MM.1S (cell line): Measurements from ENCODE around the gene SET.

Source experiments
- DNase-seq: peaks from one replicate; pipeline ENCODE4 v3.0.0-alpha.2; 2015
- H2AFZ ChIP-seq: fragments of 300-600 bp; sonication (generic); 2 replicates; pipeline ENCODE4 v1.6.0; 2016; ENCODE audit warnings: antibody characterized with exemption, low read length
- H3F3A ChIP-seq: fragments of 300-600 bp; sonication (generic); 2 replicates; pipeline ENCODE4 v1.6.1; 2016; ENCODE audit warnings: mild to moderate bottlenecking, antibody characterized with exemption, low read length, moderate library complexity, mixed read lengths; ENCODE audit not compliant: insufficient read depth
- H3K27ac ChIP-seq: fragments of 300-600 bp; sonication (generic); 2 replicates; pipeline ENCODE4 v1.5.1; 2016; ENCODE audit warnings: mild to moderate bottlenecking, low read length
- H3K27me3 ChIP-seq: fragments of 300-600 bp; sonication (generic); replicated peaks from 2 replicates; pipeline ENCODE4 v1.6.0; 2016; ENCODE audit warnings: low read length; ENCODE audit not compliant: insufficient read depth
- H3K36me3 ChIP-seq: fragments of 300-600 bp; sonication (generic); replicated peaks from 2 replicates; pipeline ENCODE4 v1.6.1; 2016; ENCODE audit warnings: mild to moderate bottlenecking, low read length, mixed read lengths; ENCODE audit not compliant: insufficient read depth
- H3K4me1 ChIP-seq: fragments of 300-600 bp; sonication (generic); 2 replicates; pipeline ENCODE4 v1.6.1; 2016; ENCODE audit warnings: low read length, mixed read lengths
- H3K4me2 ChIP-seq: fragments of 300-600 bp; sonication (generic); 2 replicates; pipeline ENCODE4 v1.6.0; 2016; ENCODE audit warnings: low read depth, low read length
- H3K4me3 ChIP-seq: fragments of 300-600 bp; sonication (generic); 2 replicates; pipeline ENCODE4 v1.5.1; 2016; ENCODE audit warnings: low read length, mixed read lengths
- H3K79me2 ChIP-seq: fragments of 300-600 bp; sonication (generic); 2 replicates; pipeline ENCODE4 v1.6.1; 2016; ENCODE audit warnings: mixed run types, low read length, mixed read lengths
- H3K9ac ChIP-seq: fragments of 300-600 bp; sonication (generic); 2 replicates; pipeline ENCODE4 v1.6.1; 2016; ENCODE audit warnings: low read length, mixed read lengths
- H3K9me2 ChIP-seq: fragments of 300-600 bp; sonication (generic); replicated peaks from 2 replicates; pipeline ENCODE4 v1.6.1; 2016; ENCODE audit warnings: mild to moderate bottlenecking, low read length, mixed read lengths; ENCODE audit not compliant: insufficient read depth
- H3K9me3 ChIP-seq: fragments of 300-600 bp; sonication (generic); replicated peaks from 2 replicates; pipeline ENCODE4 v1.6.1; 2016; ENCODE audit warnings: mild to moderate bottlenecking, low read length, mixed read lengths; ENCODE audit not compliant: insufficient read depth
- H4K20me1 ChIP-seq: fragments of 300-600 bp; sonication (generic); 2 replicates; pipeline ENCODE4 v1.6.1; 2016; ENCODE audit warnings: mild to moderate bottlenecking, low read length, moderate library complexity, mixed read lengths; ENCODE audit not compliant: insufficient read depth
- EZH2 ChIP-seq: fragments of 300-600 bp; sonication (generic); optimal IDR thresholded peaks from 2 replicates; pipeline ENCODE3; 2017; ENCODE audit warnings: low read depth, mild to moderate bottlenecking, antibody characterized with exemption, low read length, mixed read lengths
- EZH2phosphoT487 ChIP-seq: fragments of 300-600 bp; sonication (generic); IDR thresholded peaks from 2 replicates; pipeline ENCODE4 v1.6.1; 2018; ENCODE audit warnings: antibody characterized with exemption, low read length
- TF ChIP-seq, protein P1 (sequence below): fragments of 300-600 bp; sonication (generic); IDR thresholded peaks from 2 replicates; pipeline ENCODE4 v1.5.1; 2016; ENCODE audit warnings: antibody characterized with exemption, low read length, mixed read lengths

The SET gene

DNA sequence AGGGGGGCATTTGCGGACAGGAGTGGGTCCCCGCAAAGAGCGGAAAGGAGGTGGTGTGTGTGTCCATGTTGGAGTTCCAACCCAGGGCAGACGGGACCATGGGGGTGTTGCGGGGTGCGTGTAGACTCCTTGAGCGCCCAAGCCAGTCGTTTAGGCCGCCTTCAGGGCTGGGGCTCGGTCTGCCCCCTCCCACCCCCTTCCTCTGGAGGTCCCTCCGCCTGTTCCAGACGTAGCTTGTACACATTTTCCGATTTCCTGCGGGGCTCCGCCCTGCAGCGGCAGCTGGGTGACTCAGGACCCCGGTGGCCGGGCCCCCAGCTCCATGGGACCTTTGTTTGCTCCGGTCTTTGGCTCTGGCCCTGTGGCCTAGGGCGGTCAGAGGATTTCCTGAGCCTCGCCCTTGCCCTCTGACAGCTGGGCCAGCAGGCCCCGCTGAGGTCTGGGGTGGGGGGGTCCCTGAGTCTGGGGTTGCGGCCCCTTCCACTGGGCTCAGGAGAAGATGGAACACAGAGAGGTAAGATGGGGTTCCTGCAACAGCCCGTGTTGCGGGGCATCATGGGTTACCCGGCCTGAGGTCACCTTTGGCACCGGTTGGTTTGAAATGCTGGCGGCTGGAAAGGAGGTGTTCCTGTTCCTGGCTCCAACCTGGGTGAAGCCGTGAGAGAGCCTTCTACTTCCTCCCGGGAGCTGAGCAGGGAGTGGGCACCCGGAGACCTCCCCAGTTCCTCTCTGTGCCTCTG, 14.8 kb downstream of the SET start:
- Histone ChIP-seq H2AFZ (no peak overlapping the region), H3K9me2 (no peaks in the 10 kb centered on the region), H3K79me2 (no peaks in the 10 kb centered on the region), H3F3A (no peaks in the 10 kb centered on the region; the same call in 1 of the 2 replicates), H3K4me2 (no peak overlapping the region), H3K4me3 (no peak overlapping the region), H3K27me3 (no peaks in the 10 kb centered on the region), H3K27ac (no peak overlapping the region), H4K20me1 (no peaks in the 10 kb centered on the region), H3K9ac (no peak overlapping the region), H3K9me3 (no peaks in the 10 kb centered on the region), H3K36me3 (no peaks in the 10 kb centered on the region), H3K4me1 (no peaks in the 10 kb centered on the region)
- TF ChIP-seq EZH2 (no peak), EZH2phosphoT487 (no peak)
- TF ChIP-seq, protein P1, sequence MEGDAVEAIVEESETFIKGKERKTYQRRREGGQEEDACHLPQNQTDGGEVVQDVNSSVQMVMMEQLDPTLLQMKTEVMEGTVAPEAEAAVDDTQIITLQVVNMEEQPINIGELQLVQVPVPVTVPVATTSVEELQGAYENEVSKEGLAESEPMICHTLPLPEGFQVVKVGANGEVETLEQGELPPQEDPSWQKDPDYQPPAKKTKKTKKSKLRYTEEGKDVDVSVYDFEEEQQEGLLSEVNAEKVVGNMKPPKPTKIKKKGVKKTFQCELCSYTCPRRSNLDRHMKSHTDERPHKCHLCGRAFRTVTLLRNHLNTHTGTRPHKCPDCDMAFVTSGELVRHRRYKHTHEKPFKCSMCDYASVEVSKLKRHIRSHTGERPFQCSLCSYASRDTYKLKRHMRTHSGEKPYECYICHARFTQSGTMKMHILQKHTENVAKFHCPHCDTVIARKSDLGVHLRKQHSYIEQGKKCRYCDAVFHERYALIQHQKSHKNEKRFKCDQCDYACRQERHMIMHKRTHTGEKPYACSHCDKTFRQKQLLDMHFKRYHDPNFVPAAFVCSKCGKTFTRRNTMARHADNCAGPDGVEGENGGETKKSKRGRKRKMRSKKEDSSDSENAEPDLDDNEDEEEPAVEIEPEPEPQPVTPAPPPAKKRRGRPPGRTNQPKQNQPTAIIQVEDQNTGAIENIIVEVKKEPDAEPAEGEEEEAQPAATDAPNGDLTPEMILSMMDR, result no peak
- no peak for DNase-seq

DNA sequence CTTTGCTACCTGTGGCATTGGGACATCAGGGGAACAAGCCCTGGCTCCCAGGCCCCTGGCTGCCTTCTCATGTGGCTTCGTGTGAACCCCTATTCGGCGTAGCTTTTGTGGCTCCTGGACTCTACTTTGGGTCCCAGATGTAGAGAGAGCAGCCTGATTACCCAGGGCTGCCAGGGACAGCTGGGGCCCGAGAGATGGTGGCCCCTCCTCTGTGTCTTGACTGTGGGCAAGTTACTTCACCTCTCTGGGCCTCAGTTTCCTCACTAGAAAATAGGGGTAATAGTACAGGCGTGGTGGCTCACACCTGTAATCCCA, 15.3 kb downstream of the SET start:
- H3K4me1 ChIP-seq, result no peaks in the 10 kb centered on the region
- H3K79me2 ChIP-seq, result no peaks in the 10 kb centered on the region
- no peaks in the 10 kb centered on the region for H4K20me1 ChIP-seq
- TF ChIP-seq, protein P1, result no peak
- TF ChIP-seq EZH2 (no peak), EZH2phosphoT487 (no peak)
- DNase-seq, result no peak
- no peaks in the 10 kb centered on the region for H3K27me3 ChIP-seq
- no peaks in the 10 kb centered on the region; the same call in 1 of the 2 replicates for H3F3A ChIP-seq
- no peaks in the 10 kb centered on the region for H3K9me2 ChIP-seq
- no peaks in the 10 kb centered on the region for H3K9me3 ChIP-seq
- no peak overlapping the region for H3K4me2 ChIP-seq
- no peaks in the 10 kb centered on the region for H3K36me3 ChIP-seq
- H3K4me3 ChIP-seq, result no peak overlapping the region
- H3K9ac ChIP-seq, result no peak overlapping the region
- H2AFZ ChIP-seq, result no peak overlapping the region
- H3K27ac ChIP-seq, result no peak overlapping the region

DNA sequence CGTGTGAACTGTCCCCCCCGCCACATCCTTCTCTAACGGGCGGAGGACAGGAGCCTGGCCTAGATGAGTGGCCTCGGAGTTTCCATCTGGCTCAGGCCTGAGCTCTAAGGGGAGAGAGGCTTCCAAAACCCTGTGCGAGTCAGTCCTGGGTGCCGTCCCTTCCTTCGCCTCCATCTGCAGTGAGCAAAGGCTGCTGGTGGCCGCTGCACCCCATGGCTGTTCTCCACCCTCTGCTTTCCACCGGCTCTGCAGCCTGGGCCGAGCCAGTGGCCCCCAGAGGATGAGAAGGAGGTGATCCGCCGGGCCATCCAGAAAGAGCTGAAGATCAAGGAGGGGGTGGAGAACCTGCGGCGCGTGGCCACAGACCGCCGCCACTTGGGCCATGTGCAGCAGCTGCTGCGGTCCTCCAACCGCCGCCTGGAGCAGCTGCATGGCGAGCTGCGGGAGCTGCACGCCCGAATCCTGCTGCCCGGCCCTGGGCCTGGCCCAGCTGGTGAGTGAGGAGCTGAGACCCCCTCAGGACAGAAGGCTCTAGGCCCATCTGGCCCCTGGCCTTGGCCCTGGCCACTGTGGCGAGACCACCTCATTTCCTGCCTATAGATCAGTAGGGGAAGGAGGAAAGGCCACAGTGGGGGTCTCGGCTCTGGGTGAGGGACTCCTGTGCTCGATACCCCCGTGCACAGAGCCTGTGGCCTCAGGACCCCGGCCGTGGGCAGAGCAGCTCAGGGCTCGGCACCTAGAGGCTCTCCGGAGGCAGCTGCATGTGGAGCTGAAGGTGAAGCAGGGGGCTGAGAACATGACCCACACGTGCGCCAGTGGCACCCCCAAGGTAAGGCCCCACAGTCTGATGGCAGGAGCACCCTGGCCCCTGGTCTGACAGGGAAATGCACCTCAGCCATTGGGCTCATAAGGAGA, 16.3 kb downstream of the SET start:
- H3K4me3 ChIP-seq, result no peak overlapping the region
- no peak overlapping the region for H3K9ac ChIP-seq
- H4K20me1 ChIP-seq, result no peaks in the 10 kb centered on the region
- no peaks in the 10 kb centered on the region for H3F3A ChIP-seq
- no peaks in the 10 kb centered on the region for H3K4me1 ChIP-seq
- H3K79me2 ChIP-seq, result no peaks in the 10 kb centered on the region
- TF ChIP-seq EZH2, result no peak
- no peak for TF ChIP-seq EZH2phosphoT487
- TF ChIP-seq, protein P1, result no peak
- no peaks in the 10 kb centered on the region for H3K9me3 ChIP-seq
- no peak for DNase-seq
- H3K36me3 ChIP-seq, result no peaks in the 10 kb centered on the region
- no peak overlapping the region for H3K27ac ChIP-seq
- no peaks in the 10 kb centered on the region for H3K9me2 ChIP-seq
- no peak overlapping the region for H2AFZ ChIP-seq
- no peak overlapping the region for H3K4me2 ChIP-seq
- H3K27me3 ChIP-seq, result no peaks in the 10 kb centered on the region
